LNCAP (cell line): ENCODE data around the gene SYNDIG1.

ENCODE experiments used
- TF ChIP-seq, protein P1 (sequence below): fragments of 450-650 bp; IDR thresholded peaks from 2 replicates; pipeline ENCODE4 v1.5.1; 2017; ENCODE audit warnings: mild to moderate bottlenecking

Gene SYNDIG1

DNA sequence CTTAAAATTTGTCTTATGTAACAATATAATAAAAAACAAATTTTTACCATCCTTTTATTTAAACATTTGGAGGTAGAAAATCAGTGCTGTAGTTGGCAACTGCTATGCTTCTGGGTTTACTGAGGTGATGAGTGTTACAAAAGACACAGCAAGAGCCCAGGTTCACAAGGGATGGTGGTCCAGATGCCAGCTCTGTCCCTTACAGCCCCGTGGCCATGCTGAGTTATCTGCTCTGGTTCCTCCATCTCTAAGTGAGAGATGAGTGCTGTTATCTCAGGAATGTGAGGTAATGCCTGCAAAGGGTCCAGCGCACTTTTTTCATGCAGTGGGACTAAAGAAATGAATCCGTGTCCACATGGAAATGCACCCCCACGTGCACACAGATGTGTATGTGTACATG, 17.8 kb downstream of the SYNDIG1 start:
- TF ChIP-seq, protein P1, sequence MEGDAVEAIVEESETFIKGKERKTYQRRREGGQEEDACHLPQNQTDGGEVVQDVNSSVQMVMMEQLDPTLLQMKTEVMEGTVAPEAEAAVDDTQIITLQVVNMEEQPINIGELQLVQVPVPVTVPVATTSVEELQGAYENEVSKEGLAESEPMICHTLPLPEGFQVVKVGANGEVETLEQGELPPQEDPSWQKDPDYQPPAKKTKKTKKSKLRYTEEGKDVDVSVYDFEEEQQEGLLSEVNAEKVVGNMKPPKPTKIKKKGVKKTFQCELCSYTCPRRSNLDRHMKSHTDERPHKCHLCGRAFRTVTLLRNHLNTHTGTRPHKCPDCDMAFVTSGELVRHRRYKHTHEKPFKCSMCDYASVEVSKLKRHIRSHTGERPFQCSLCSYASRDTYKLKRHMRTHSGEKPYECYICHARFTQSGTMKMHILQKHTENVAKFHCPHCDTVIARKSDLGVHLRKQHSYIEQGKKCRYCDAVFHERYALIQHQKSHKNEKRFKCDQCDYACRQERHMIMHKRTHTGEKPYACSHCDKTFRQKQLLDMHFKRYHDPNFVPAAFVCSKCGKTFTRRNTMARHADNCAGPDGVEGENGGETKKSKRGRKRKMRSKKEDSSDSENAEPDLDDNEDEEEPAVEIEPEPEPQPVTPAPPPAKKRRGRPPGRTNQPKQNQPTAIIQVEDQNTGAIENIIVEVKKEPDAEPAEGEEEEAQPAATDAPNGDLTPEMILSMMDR: no peak

DNA sequence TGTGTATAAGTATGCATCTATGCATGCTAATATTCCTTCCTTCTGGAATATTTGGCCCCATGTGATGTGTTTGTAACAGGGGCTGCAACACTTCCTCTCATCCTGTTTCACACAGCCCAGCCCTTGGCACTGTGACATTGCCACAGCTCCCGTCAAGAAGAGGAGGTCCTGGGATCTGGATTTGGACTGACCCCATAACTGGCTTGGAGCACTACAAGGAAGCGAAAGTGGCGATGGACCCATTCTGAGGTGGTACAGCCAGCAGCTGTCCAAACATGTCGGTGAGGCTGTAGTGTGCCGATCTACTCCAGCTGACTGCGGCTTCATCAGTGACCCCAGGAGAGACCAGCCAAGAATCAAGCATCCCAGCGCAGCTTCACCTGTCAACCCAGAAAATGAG, 18.2 kb downstream of the SYNDIG1 start:
- TF ChIP-seq, protein P1: no peak

DNA sequence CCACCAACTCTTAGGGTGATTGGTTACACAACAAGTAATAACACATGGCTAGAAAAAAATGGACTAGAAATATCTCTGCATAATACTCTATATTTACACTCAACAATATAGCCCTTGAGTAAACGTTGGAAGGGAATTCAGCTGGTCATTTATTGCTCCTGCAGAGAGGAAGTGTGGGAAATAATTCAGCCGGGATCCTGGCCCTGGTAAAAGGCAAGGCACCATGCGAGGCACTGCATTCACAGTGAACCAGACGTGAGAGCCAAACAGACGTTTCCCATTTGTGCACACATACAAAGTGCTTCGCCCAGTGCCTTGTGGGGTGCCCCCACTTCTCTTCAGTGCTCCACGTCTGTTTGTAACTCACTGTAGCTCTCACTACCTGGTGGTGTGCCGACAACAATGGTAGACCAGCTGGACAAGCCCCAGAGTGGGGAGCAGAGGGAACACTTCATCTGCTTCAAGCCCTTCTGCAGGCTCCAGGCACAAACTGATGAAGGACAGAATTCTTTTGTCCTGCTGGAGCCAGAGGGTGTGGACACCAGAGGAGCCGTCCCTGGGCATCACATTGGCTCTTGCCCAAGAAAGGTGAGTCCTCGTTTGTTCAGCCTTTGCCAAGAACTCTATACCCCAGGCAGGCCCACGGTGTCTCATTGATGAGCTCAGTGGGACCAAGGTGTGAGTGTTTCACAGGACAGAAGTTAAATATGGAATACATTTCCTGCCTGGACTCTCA, 18.8 kb downstream of the SYNDIG1 start:
- TF ChIP-seq, protein P1: no peak

DNA sequence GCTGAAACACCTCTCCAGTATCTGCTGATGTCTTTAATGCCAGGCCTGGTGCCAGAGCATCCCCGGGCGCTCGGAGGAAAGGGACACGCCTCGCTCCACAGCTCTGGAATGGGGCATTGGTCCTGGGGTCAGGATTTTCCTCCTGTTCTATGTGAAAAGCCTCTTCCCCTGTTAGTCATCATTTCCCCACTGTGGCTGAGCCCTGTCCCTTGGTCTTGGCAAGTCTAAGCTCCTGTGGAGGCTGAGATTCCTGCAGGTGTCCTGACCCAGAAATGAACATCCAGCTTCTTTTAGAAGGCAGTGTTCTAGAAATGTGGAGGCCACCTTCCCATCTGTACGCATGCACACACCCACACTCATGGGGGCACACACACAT, 19.4 kb downstream of the SYNDIG1 start:
- TF ChIP-seq, protein P1: no peak

DNA sequence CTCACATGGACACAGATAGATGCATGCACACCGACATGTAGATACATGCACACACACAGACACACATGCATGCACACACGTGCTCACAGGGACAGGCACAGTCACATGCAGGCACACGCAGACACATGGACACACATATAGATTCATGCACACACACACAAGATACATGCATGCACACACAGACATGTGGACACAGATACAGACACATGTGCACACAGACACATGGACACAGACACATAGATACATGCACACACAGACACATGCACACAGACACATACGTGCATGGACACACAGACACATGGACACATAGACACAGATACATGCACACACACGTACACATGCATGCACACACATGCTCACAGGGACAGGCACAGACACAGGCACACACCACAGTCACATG, 19.8 kb downstream of the SYNDIG1 start:
- TF ChIP-seq, protein P1: no peak

DNA sequence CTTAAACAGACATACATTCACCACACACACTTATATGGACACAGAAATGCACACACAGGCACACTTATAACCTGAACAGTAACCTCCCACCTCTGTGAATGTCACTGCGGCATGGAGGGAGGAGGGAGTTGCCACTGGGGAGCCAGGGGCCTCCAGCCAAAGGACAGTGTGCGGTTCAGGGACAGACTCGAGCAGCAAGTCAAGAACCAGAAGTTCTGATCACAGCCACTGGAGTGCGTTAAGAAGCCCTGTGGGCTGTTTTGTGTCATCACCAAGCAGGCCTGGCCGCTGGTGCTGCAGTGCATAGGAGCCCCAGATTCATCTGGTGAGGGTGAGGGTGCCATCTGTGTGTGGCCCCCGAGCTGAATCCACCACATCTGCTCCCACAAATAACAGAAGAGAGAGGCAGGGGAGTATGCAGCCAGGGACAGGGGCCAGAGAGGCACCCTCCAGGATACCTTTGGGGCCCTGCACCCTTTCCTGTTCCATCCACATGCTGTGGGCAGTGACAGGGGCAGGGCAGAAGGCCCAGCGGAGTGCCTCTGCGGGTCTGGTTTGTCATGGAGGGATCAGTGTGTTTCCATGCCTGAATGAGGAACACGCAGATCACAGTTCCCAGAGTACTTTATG, 20.3 kb downstream of the SYNDIG1 start:
- TF ChIP-seq, protein P1: no peak

DNA sequence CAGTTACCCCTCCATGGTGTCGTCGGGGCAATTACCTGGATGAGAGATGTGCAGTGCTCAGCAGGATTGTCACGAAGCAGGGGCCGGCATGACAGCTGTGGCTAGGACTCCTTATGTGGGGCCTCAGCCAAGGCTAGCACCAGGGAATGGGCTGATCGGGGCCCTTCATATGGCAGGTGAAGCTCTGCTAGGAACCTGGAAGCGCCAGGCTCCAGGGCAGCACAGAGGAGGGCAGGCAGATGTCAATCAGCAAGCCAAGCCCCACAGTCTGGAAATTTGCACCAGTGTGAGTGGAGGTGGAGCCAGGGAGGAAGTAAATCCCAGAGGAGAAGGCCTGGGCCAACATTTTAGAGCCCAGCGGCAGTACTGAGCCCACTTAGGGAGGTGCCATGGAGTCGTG, 21.2 kb downstream of the SYNDIG1 start:
- TF ChIP-seq, protein P1: no peak
